IMR-90 (cell line): ENCODE measurements around the gene SRC.

Experiments used
- CEBPB ChIP-seq: IDR thresholded peaks from 2 replicates; pipeline ENCODE4 v1.6.1; 2012; ENCODE audit warnings: low read depth, low read length, improper control_type of control experiment
- CTCF ChIP-seq: conservative IDR thresholded peaks from 2 replicates; pipeline ENCODE4 v1.5.1; 2012; ENCODE audit warnings: mild to moderate bottlenecking, low read depth, low read length, improper control_type of control experiment
- MAFK ChIP-seq: IDR thresholded peaks from 2 replicates; pipeline ENCODE4 v1.6.1; 2012; ENCODE audit warnings: low read depth, low read length, improper control_type of control experiment
- MAZ ChIP-seq: IDR thresholded peaks from 2 replicates; pipeline ENCODE4 v1.6.1; 2012; ENCODE audit warnings: low read depth, mild to moderate bottlenecking, low read length, improper control_type of control experiment, moderate library complexity, borderline replicate concordance
- POLR2A ChIP-seq: IDR thresholded peaks from 2 replicates; pipeline ENCODE4 v1.6.1; 2012; ENCODE audit warnings: mild to moderate bottlenecking, low read depth, low read length
- RCOR1 ChIP-seq: IDR thresholded peaks from 2 replicates; pipeline ENCODE4 v1.6.1; 2012; ENCODE audit warnings: mild to moderate bottlenecking, low read length, improper control_type of control experiment; ENCODE audit not compliant: insufficient replicate concordance
- SMC3 ChIP-seq: fragments of 150-350 bp; IDR thresholded peaks from 2 replicates; pipeline ENCODE4 v1.6.1; 2016; ENCODE audit warnings: low read depth, mild to moderate bottlenecking, antibody characterized with exemption, low read length, moderate library complexity
- TF ChIP-seq, protein P1 (sequence below): fragments of 150-350 bp; IDR thresholded peaks from 2 replicates; pipeline ENCODE4 v1.6.1; 2017; ENCODE audit warnings: mild to moderate bottlenecking, antibody characterized with exemption, low read length, low read depth

GRCh38 chr20:37314617-37315016 lies 31.3 kb upstream of the SRC start:
- TF ChIP-seq CTCF: no peak
- TF ChIP-seq MAZ: no peak
- TF ChIP-seq RCOR1: no peak
- no peak for TF ChIP-seq CEBPB
- TF ChIP-seq MAFK: no peak
- TF ChIP-seq, protein P1, sequence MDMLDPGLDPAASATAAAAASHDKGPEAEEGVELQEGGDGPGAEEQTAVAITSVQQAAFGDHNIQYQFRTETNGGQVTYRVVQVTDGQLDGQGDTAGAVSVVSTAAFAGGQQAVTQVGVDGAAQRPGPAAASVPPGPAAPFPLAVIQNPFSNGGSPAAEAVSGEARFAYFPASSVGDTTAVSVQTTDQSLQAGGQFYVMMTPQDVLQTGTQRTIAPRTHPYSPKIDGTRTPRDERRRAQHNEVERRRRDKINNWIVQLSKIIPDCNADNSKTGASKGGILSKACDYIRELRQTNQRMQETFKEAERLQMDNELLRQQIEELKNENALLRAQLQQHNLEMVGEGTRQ: no peak
- no peak for TF ChIP-seq POLR2A
- no peak for TF ChIP-seq SMC3
